ENCODE data around the gene ARG2.

The ARG2 gene

GRCh38 chr14:67577181-67577808, 42.4 kb upstream of the ARG2 start:
- no peaks in the 10 kb centered on the region for H3K27me3 ChIP-seq (ENCODE audit: control insufficient read depth, insufficient read depth, low read length)
- no peaks in the 10 kb centered on the region for H3K9me3 ChIP-seq (ENCODE audit: control insufficient read depth, insufficient read depth, low read length)
- no peaks in the 10 kb centered on the region for H3K4me1 ChIP-seq (ENCODE audit: control insufficient read depth, insufficient read depth, low read length)
- H3K36me3 ChIP-seq (ENCODE audit: control insufficient read depth, insufficient read depth, low read length): peaks cover 71% of the 10 kb centered on the region
- no peak overlapping the region for H3K9ac ChIP-seq (ENCODE audit: low read depth, low read length)
- H3K27ac ChIP-seq (ENCODE audit: low read depth, low read length): no peak overlapping the region
- H3K4me3 ChIP-seq (ENCODE audit: low read depth, low read length): no peak overlapping the region

- no peak overlapping the region for H3K4me3 ChIP-seq (ENCODE audit: low read depth, low read length)
- H3K4me1 ChIP-seq (ENCODE audit: control insufficient read depth, insufficient read depth, low read length): no peaks in the 10 kb centered on the region
- no peaks in the 10 kb centered on the region for H3K9me3 ChIP-seq (ENCODE audit: control insufficient read depth, insufficient read depth, low read length)
- H3K27me3 ChIP-seq (ENCODE audit: control insufficient read depth, insufficient read depth, low read length): no peaks in the 10 kb centered on the region
- H3K27ac ChIP-seq (ENCODE audit: low read depth, low read length): no peak overlapping the region
- no peak overlapping the region for H3K9ac ChIP-seq (ENCODE audit: low read depth, low read length)
- peaks cover 72% of the 10 kb centered on the region for H3K36me3 ChIP-seq (ENCODE audit: control insufficient read depth, insufficient read depth, low read length)
Observed at GRCh38 chr14:67577909-67578749, 41.6 kb upstream of the ARG2 start.

- Histone ChIP-seq H3K27me3 (ENCODE audit: control insufficient read depth, insufficient read depth, low read length) (no peaks in the 10 kb centered on the region), H3K36me3 (ENCODE audit: control insufficient read depth, insufficient read depth, low read length) (peaks cover 70% of the 10 kb centered on the region), H3K4me1 (ENCODE audit: control insufficient read depth, insufficient read depth, low read length) (no peaks in the 10 kb centered on the region), H3K9ac (ENCODE audit: low read depth, low read length) (no peak overlapping the region), H3K4me3 (ENCODE audit: low read depth, low read length) (no peak overlapping the region), H3K27ac (ENCODE audit: low read depth, low read length) (no peak overlapping the region), H3K9me3 (ENCODE audit: control insufficient read depth, insufficient read depth, low read length) (no peaks in the 10 kb centered on the region)
Observed at GRCh38 chr14:67579040-67579439, 40.7 kb upstream of the ARG2 start.

- H3K9me3 ChIP-seq (ENCODE audit: control insufficient read depth, insufficient read depth, low read length): no peaks in the 10 kb centered on the region
- H3K4me3 ChIP-seq (ENCODE audit: low read depth, low read length): no peak overlapping the region
- H3K27ac ChIP-seq (ENCODE audit: low read depth, low read length): no peak overlapping the region
- no peaks in the 10 kb centered on the region for H3K4me1 ChIP-seq (ENCODE audit: control insufficient read depth, insufficient read depth, low read length)
- no peak overlapping the region for H3K9ac ChIP-seq (ENCODE audit: low read depth, low read length)
- H3K27me3 ChIP-seq (ENCODE audit: control insufficient read depth, insufficient read depth, low read length): no peaks in the 10 kb centered on the region
- H3K36me3 ChIP-seq (ENCODE audit: control insufficient read depth, insufficient read depth, low read length): peaks cover 66% of the 10 kb centered on the region
Observed at GRCh38 chr14:67579636-67580035, 40.1 kb upstream of the ARG2 start.

GRCh38 chr14:67580336-67581171, 39.2 kb upstream of the ARG2 start:
- H3K9me3 ChIP-seq (ENCODE audit: control insufficient read depth, insufficient read depth, low read length): no peaks in the 10 kb centered on the region
- no peaks in the 10 kb centered on the region for H3K27me3 ChIP-seq (ENCODE audit: control insufficient read depth, insufficient read depth, low read length)
- H3K27ac ChIP-seq (ENCODE audit: low read depth, low read length): no peak overlapping the region
- no peaks in the 10 kb centered on the region for H3K4me1 ChIP-seq (ENCODE audit: control insufficient read depth, insufficient read depth, low read length)
- H3K4me3 ChIP-seq (ENCODE audit: low read depth, low read length): no peak overlapping the region
- H3K36me3 ChIP-seq (ENCODE audit: control insufficient read depth, insufficient read depth, low read length): peaks cover 65% of the 10 kb centered on the region
- no peak overlapping the region for H3K9ac ChIP-seq (ENCODE audit: low read depth, low read length)

GRCh38 chr14:67581643-67582042, 38.1 kb upstream of the ARG2 start:
- no peaks in the 10 kb centered on the region for H3K9me3 ChIP-seq (ENCODE audit: control insufficient read depth, insufficient read depth, low read length)
- no peak overlapping the region for H3K4me3 ChIP-seq (ENCODE audit: low read depth, low read length)
- no peaks in the 10 kb centered on the region for H3K4me1 ChIP-seq (ENCODE audit: control insufficient read depth, insufficient read depth, low read length)
- no peaks in the 10 kb centered on the region for H3K27me3 ChIP-seq (ENCODE audit: control insufficient read depth, insufficient read depth, low read length)
- H3K27ac ChIP-seq (ENCODE audit: low read depth, low read length): no peak overlapping the region
- no peak overlapping the region for H3K9ac ChIP-seq (ENCODE audit: low read depth, low read length)
- H3K36me3 ChIP-seq (ENCODE audit: control insufficient read depth, insufficient read depth, low read length): peaks cover 65% of the 10 kb centered on the region

GRCh38 chr14:67582061-67582460, 37.7 kb upstream of the ARG2 start:
- H3K4me3 ChIP-seq (ENCODE audit: low read depth, low read length): no peak overlapping the region

GRCh38 chr14:67583711-67584644, 35.7 kb upstream of the ARG2 start:
- H3K9me3 ChIP-seq (ENCODE audit: control insufficient read depth, insufficient read depth, low read length): no peaks in the 10 kb centered on the region

More at GRCh38 chr14:67582061-67582460, 37.7 kb upstream of the ARG2 start:
- no peak overlapping the region for H3K9ac ChIP-seq (ENCODE audit: low read depth, low read length)
- H3K9me3 ChIP-seq (ENCODE audit: control insufficient read depth, insufficient read depth, low read length): no peaks in the 10 kb centered on the region
- no peaks in the 10 kb centered on the region for H3K27me3 ChIP-seq (ENCODE audit: control insufficient read depth, insufficient read depth, low read length)
- no peaks in the 10 kb centered on the region for H3K4me1 ChIP-seq (ENCODE audit: control insufficient read depth, insufficient read depth, low read length)
- no peak overlapping the region for H3K27ac ChIP-seq (ENCODE audit: low read depth, low read length)
- H3K36me3 ChIP-seq (ENCODE audit: control insufficient read depth, insufficient read depth, low read length): peaks cover 65% of the 10 kb centered on the region

GRCh38 chr14:67584978-67585377, 34.7 kb upstream of the ARG2 start:
- Histone ChIP-seq H3K27me3 (ENCODE audit: control insufficient read depth, insufficient read depth, low read length) (no peaks in the 10 kb centered on the region), H3K27ac (ENCODE audit: low read depth, low read length) (no peak overlapping the region), H3K4me3 (ENCODE audit: low read depth, low read length) (no peak overlapping the region), H3K36me3 (ENCODE audit: control insufficient read depth, insufficient read depth, low read length) (peaks cover 63% of the 10 kb centered on the region), H3K9me3 (ENCODE audit: control insufficient read depth, insufficient read depth, low read length) (no peaks in the 10 kb centered on the region), H3K4me1 (ENCODE audit: control insufficient read depth, insufficient read depth, low read length) (no peaks in the 10 kb centered on the region), H3K9ac (ENCODE audit: low read depth, low read length) (no peak overlapping the region)

More at GRCh38 chr14:67583711-67584644, 35.7 kb upstream of the ARG2 start:
- H3K36me3 ChIP-seq (ENCODE audit: control insufficient read depth, insufficient read depth, low read length): peaks cover 65% of the 10 kb centered on the region
- H3K4me1 ChIP-seq (ENCODE audit: control insufficient read depth, insufficient read depth, low read length): no peaks in the 10 kb centered on the region
- no peak overlapping the region for H3K9ac ChIP-seq (ENCODE audit: low read depth, low read length)
- H3K4me3 ChIP-seq (ENCODE audit: low read depth, low read length): no peak overlapping the region
- no peak overlapping the region for H3K27ac ChIP-seq (ENCODE audit: low read depth, low read length)
- H3K27me3 ChIP-seq (ENCODE audit: control insufficient read depth, insufficient read depth, low read length): no peaks in the 10 kb centered on the region

- no peak overlapping the region for H3K27ac ChIP-seq (ENCODE audit: low read depth, low read length)
- H3K27me3 ChIP-seq (ENCODE audit: control insufficient read depth, insufficient read depth, low read length): no peaks in the 10 kb centered on the region
- H3K9me3 ChIP-seq (ENCODE audit: control insufficient read depth, insufficient read depth, low read length): no peaks in the 10 kb centered on the region
- H3K4me3 ChIP-seq (ENCODE audit: low read depth, low read length): no peak overlapping the region
- peaks cover 52% of the 10 kb centered on the region for H3K36me3 ChIP-seq (ENCODE audit: control insufficient read depth, insufficient read depth, low read length)
- no peaks in the 10 kb centered on the region for H3K4me1 ChIP-seq (ENCODE audit: control insufficient read depth, insufficient read depth, low read length)
- H3K9ac ChIP-seq (ENCODE audit: low read depth, low read length): no peak overlapping the region
Observed at GRCh38 chr14:67586369-67586768, 33.4 kb upstream of the ARG2 start.

Data from HUES48 (cell line).